A673 (cell line): Measurements from ENCODE around the gene TSC2. TPM values are rescaled to one million over a fixed set of nuclear protein-coding genes. Genes with fewer than 3 reads are reported as not detected.

Experiments used
- BruUV-seq: library from RNA; stranded (reverse); fragments of 400-500 nt; replicated peaks from 2 replicates; lab custom pipeline; 2021; lab: Mats Ljungman, UMichigan
- CTCF ChIA-PET: fragments of 300-600 bp; sonication (Branson Sonifier 250); formaldehyde crosslinking; loops from one replicate; lab custom pipeline; 2022; ENCODE audit warnings: antibody characterized with exemption; lab: Charles Lee
- POLR2A ChIA-PET: fragments of 300-600 bp; sonication (Branson Sonifier 250); formaldehyde crosslinking; loops from one replicate; lab custom pipeline; 2022; ENCODE audit warnings: antibody characterized with exemption; ENCODE audit not compliant: low non-redundant PET; lab: Charles Lee
- DNase-seq: peaks from one replicate; pipeline ENCODE4 v3.0.0-alpha.2; 2015; ENCODE audit warnings: low spot score
- H3K27ac ChIP-seq: fragments of 200-600 bp; sonication (generic); 2 replicates; pipeline ENCODE4 v1.5.1; 2016; ENCODE audit warnings: mixed run types, low read depth, mild to moderate bottlenecking, mixed read lengths, antibody characterized with exemption, low read length; ENCODE audit not compliant: poor library complexity, severe bottlenecking
- H3K27me3 ChIP-seq: fragments of 200-600 bp; sonication (generic); replicated peaks from 2 replicates; pipeline ENCODE4 v1.6.1; 2017; ENCODE audit warnings: mixed run types, low read depth, mild to moderate bottlenecking, mixed read lengths, antibody characterized with exemption, low read length; ENCODE audit not compliant: insufficient read depth, poor library complexity
- H3K36me3 ChIP-seq: fragments of 200-600 bp; sonication (generic); 2 replicates; pipeline ENCODE4 v1.6.1; 2016; ENCODE audit warnings: mixed run types, mild to moderate bottlenecking, mixed read lengths, antibody characterized with exemption, low read length; ENCODE audit not compliant: insufficient read depth, poor library complexity, severe bottlenecking
- H3K4me1 ChIP-seq: fragments of 200-600 bp; sonication (generic); 2 replicates; pipeline ENCODE4 v1.6.1; 2017; ENCODE audit warnings: mixed run types, mild to moderate bottlenecking, mixed read lengths, antibody characterized with exemption, low read length; ENCODE audit not compliant: insufficient read depth, poor library complexity, severe bottlenecking
- H3K4me3 ChIP-seq: fragments of 200-600 bp; sonication (generic); 2 replicates; pipeline ENCODE4 v1.5.1; 2016; ENCODE audit warnings: low read depth, mixed run types, mild to moderate bottlenecking, mixed read lengths, low read length; ENCODE audit not compliant: poor library complexity, severe bottlenecking
- H3K9me3 ChIP-seq: fragments of 200-600 bp; sonication (generic); 2 replicates; pipeline ENCODE4 v1.6.1; 2016; ENCODE audit warnings: mixed run types, low read depth, mild to moderate bottlenecking, mixed read lengths, antibody characterized with exemption, low read length; ENCODE audit not compliant: poor library complexity, severe bottlenecking
- CTCF ChIP-seq: fragments of 300-800, 200-600 bp; sonication (generic); conservative IDR thresholded peaks from 2 replicates; pipeline ENCODE4 v1.5.1; 2017; ENCODE audit warnings: low read depth, mild to moderate bottlenecking, antibody characterized with exemption, low read length, moderate library complexity, mixed read lengths
- EZH2 ChIP-seq: fragments of 200-600 bp; sonication (generic); IDR thresholded peaks from 2 replicates; pipeline ENCODE4 v1.6.1; 2017; ENCODE audit warnings: borderline replicate concordance, low read depth, mild to moderate bottlenecking, mixed read lengths, antibody characterized with exemption, low read length; ENCODE audit not compliant: poor library complexity, severe bottlenecking
- intact Hi-C: fragments of 100-400 bp; cut with micrococcal nuclease; formaldehyde crosslinking; loops from one replicate; pipeline ENCODE4 v1.10.0; 2022; ENCODE audit not compliant: unreplicated experiment
- total RNA-seq: library from RNA; stranded (reverse); gene quantifications from 2 replicates; pipeline ENCODE4 v1.2.3, GENCODE V29; 2021

The TSC2 gene
- total RNA-seq, 1 experiment from 2014 or later: 125 TPM

- Histone ChIP-seq H3K36me3 (no peaks in the 10 kb centered on the region), H3K4me1 (no peaks in the 10 kb centered on the region), H3K27me3 (no peaks in the 10 kb centered on the region), H3K4me3 (no peak overlapping the region), H3K27ac (no peak overlapping the region), H3K9me3 (no peaks in the 10 kb centered on the region)
- CTCF ChIA-PET: no interaction called here
- POLR2A ChIA-PET: no interaction called here
- TF ChIP-seq CTCF: no peak
- no peak for TF ChIP-seq EZH2
- intact Hi-C loops: no loop called here
- no peak for DNase-seq
- BruUV-seq: no TSS peak
These were observed 12.6 kb downstream of the TSC2 start for GRCh38 chr16:2060346-2060745.

- DNase-seq: no peak
- Histone ChIP-seq H3K27ac (no peak overlapping the region), H3K4me1 (no peaks in the 10 kb centered on the region), H3K9me3 (no peaks in the 10 kb centered on the region), H3K27me3 (no peaks in the 10 kb centered on the region), H3K4me3 (no peak overlapping the region), H3K36me3 (peaks cover 2% of the 10 kb centered on the region)
- BruUV-seq: no TSS peak
- ChIA-PET CTCF (no interaction called here), POLR2A (no interaction called here)
- TF ChIP-seq EZH2 (no peak), CTCF (no peak)
- intact Hi-C loops: no loop called here
These were observed 13.2 kb downstream of the TSC2 start for GRCh38 chr16:2061023-2061422.

- ChIA-PET POLR2A (no interaction called here), CTCF (no interaction called here)
- Histone ChIP-seq H3K27ac (no peak overlapping the region), H3K36me3 (peaks cover 7% of the 10 kb centered on the region), H3K4me3 (no peak overlapping the region), H3K9me3 (no peaks in the 10 kb centered on the region), H3K4me1 (no peaks in the 10 kb centered on the region), H3K27me3 (no peaks in the 10 kb centered on the region)
- no TSS peak for BruUV-seq
- intact Hi-C loops: no loop called here
- TF ChIP-seq CTCF (no peak), EZH2 (no peak)
- no peak for DNase-seq
These were observed 13.7 kb downstream of the TSC2 start for GRCh38 chr16:2061526-2061925.
